ENCODE data around the gene MBOAT2. TPM values are rescaled to one million over a fixed set of nuclear protein-coding genes. Genes with fewer than 3 reads are reported as not detected.

MBOAT2 gene
- total and polyA plus RNA-seq, 2 experiments from 2014 or later: 87.4 to 103 TPM

GRCh38 chr2:9021563-9022211 lies 18.2 kb upstream of the MBOAT2 start:
- in situ Hi-C loops (cut with MboI): no loop called here
- no peak overlapping the region for H2AFZ ChIP-seq
- no peak overlapping the region for H3K4me2 ChIP-seq (ENCODE audit: unreplicated experiment)
- H3K27ac ChIP-seq: no peak overlapping the region
- no peaks in the 10 kb centered on the region for H3K4me1 ChIP-seq (ENCODE audit: insufficient read depth)
- no peak overlapping the region for H3K4me3 ChIP-seq
- no peaks in the 10 kb centered on the region for H3K9me3 ChIP-seq (ENCODE audit: low read depth)
- no peaks in the 10 kb centered on the region for H3K79me2 ChIP-seq (ENCODE audit: insufficient read depth)
- DNase-seq: peak; percentile 55
- no peaks in the 10 kb centered on the region for H4K20me1 ChIP-seq (ENCODE audit: insufficient read depth)
- no peaks in the 10 kb centered on the region for H3K27me3 ChIP-seq (replicated peaks; ENCODE audit: insufficient read depth)
- WGBS, 2 experiments (ENCODE audit: low coverage in 1 of 2, low lambda C conversion rate in 2 of 2, missing lambda C conversion rate in 2 of 2): 53 to 67% methylated on average over 1 of the region's 1 CpG
- H3K9me2 ChIP-seq (ENCODE audit: insufficient read depth): no peaks in the 10 kb centered on the region
- no peak overlapping the region for H3K9ac ChIP-seq
- no peaks in the 10 kb centered on the region for H3F3A ChIP-seq (ENCODE audit: insufficient read depth)
- no peak for TF ChIP-seq EZH2 (IDR thresholded peaks at IDR 0.05; ENCODE audit: insufficient read depth, poor library complexity, severe bottlenecking)
- no peak for TF ChIP-seq EZH2phosphoT487 (IDR thresholded peaks at IDR 0.05; ENCODE audit: insufficient read depth, low read depth)
- no peaks in the 10 kb centered on the region for H3K36me3 ChIP-seq (ENCODE audit: low read depth)

GRCh38 chr2:9020267-9020666 lies 16.8 kb upstream of the MBOAT2 start:
- Histone ChIP-seq H3K79me2 (ENCODE audit: insufficient read depth) (no peaks in the 10 kb centered on the region), H3K9me2 (ENCODE audit: insufficient read depth) (no peaks in the 10 kb centered on the region), H3K4me2 (ENCODE audit: unreplicated experiment) (no peak overlapping the region), H4K20me1 (ENCODE audit: insufficient read depth) (no peaks in the 10 kb centered on the region), H3K4me1 (ENCODE audit: insufficient read depth) (no peaks in the 10 kb centered on the region), H3K36me3 (ENCODE audit: low read depth) (no peaks in the 10 kb centered on the region), H3K4me3 (no peak overlapping the region), H2AFZ (no peak overlapping the region), H3K27ac (no peak overlapping the region), H3K9ac (no peak overlapping the region), H3K27me3 (replicated peaks; ENCODE audit: insufficient read depth) (no peaks in the 10 kb centered on the region), H3F3A (ENCODE audit: insufficient read depth) (no peaks in the 10 kb centered on the region), H3K9me3 (ENCODE audit: low read depth) (no peaks in the 10 kb centered on the region)
- no peak for TF ChIP-seq EZH2 (IDR thresholded peaks at IDR 0.05; ENCODE audit: insufficient read depth, poor library complexity, severe bottlenecking)
- TF ChIP-seq EZH2phosphoT487 (IDR thresholded peaks at IDR 0.05; ENCODE audit: insufficient read depth, low read depth): no peak
- 95 to 98% methylated on average over 5 of the region's 5 CpGs for WGBS, 2 experiments (ENCODE audit: low coverage in 1 of 2, low lambda C conversion rate in 2 of 2, missing lambda C conversion rate in 2 of 2)
- no peak for DNase-seq
- in situ Hi-C loops (cut with MboI): no loop called here

GRCh38 chr2:9018534-9018933 lies 15.1 kb upstream of the MBOAT2 start:
- Histone ChIP-seq H3K9me3 (ENCODE audit: low read depth) (no peaks in the 10 kb centered on the region), H3K79me2 (ENCODE audit: insufficient read depth) (no peaks in the 10 kb centered on the region), H3K36me3 (ENCODE audit: low read depth) (no peaks in the 10 kb centered on the region), H3K9me2 (ENCODE audit: insufficient read depth) (no peaks in the 10 kb centered on the region), H3K4me2 (ENCODE audit: unreplicated experiment) (no peak overlapping the region), H3F3A (ENCODE audit: insufficient read depth) (no peaks in the 10 kb centered on the region), H3K27me3 (replicated peaks; ENCODE audit: insufficient read depth) (no peaks in the 10 kb centered on the region), H4K20me1 (ENCODE audit: insufficient read depth) (no peaks in the 10 kb centered on the region), H3K4me3 (no peak overlapping the region), H3K27ac (no peak overlapping the region), H3K4me1 (ENCODE audit: insufficient read depth) (no peaks in the 10 kb centered on the region), H3K9ac (no peak overlapping the region), H2AFZ (peak overlapping the region; percentile 24; the same call in 1 of the 2 replicates)
- no peak for TF ChIP-seq EZH2 (IDR thresholded peaks at IDR 0.05; ENCODE audit: insufficient read depth, poor library complexity, severe bottlenecking)
- TF ChIP-seq EZH2phosphoT487 (IDR thresholded peaks at IDR 0.05; ENCODE audit: insufficient read depth, low read depth): no peak
- in situ Hi-C loops (cut with MboI): no loop called here
- no peak for DNase-seq
- 85 to 90% methylated on average over 7 of the region's 7 CpGs for WGBS, 2 experiments (ENCODE audit: low coverage in 1 of 2, low lambda C conversion rate in 2 of 2, missing lambda C conversion rate in 2 of 2)

GRCh38 chr2:9018109-9018508 lies 14.6 kb upstream of the MBOAT2 start:
- 88 to 98% methylated on average over 3 of the region's 3 CpGs for WGBS, 2 experiments (ENCODE audit: low coverage in 1 of 2, low lambda C conversion rate in 2 of 2, missing lambda C conversion rate in 2 of 2)
- H3K9ac ChIP-seq: no peak overlapping the region
- no peaks in the 10 kb centered on the region for H3K36me3 ChIP-seq (ENCODE audit: low read depth)
- no peak overlapping the region for H3K27ac ChIP-seq
- no peaks in the 10 kb centered on the region for H3K9me2 ChIP-seq (ENCODE audit: insufficient read depth)
- H3K9me3 ChIP-seq (ENCODE audit: low read depth): no peaks in the 10 kb centered on the region
- no peaks in the 10 kb centered on the region for H3K27me3 ChIP-seq (replicated peaks; ENCODE audit: insufficient read depth)
- no peaks in the 10 kb centered on the region for H4K20me1 ChIP-seq (ENCODE audit: insufficient read depth)
- peak overlapping the region; percentile 24; the same call in 1 of the 2 replicates for H2AFZ ChIP-seq
- H3K4me1 ChIP-seq (ENCODE audit: insufficient read depth): no peaks in the 10 kb centered on the region
- no peaks in the 10 kb centered on the region for H3K79me2 ChIP-seq (ENCODE audit: insufficient read depth)
- H3K4me2 ChIP-seq (ENCODE audit: unreplicated experiment): no peak overlapping the region
- H3K4me3 ChIP-seq: no peak overlapping the region
- H3F3A ChIP-seq (ENCODE audit: insufficient read depth): no peaks in the 10 kb centered on the region
- in situ Hi-C loops (cut with MboI): no loop called here
- no peak for DNase-seq
- TF ChIP-seq EZH2phosphoT487 (IDR thresholded peaks at IDR 0.05; ENCODE audit: insufficient read depth, low read depth) (no peak), EZH2 (IDR thresholded peaks at IDR 0.05; ENCODE audit: insufficient read depth, poor library complexity, severe bottlenecking) (no peak)
